Caki2 (cell line): ENCODE data around the gene PLA1A. TPM values are rescaled to one million over a fixed set of nuclear protein-coding genes. Genes with fewer than 3 reads are reported as not detected.
"Not testable (repeated sequence)": the region's sequence is repeated elsewhere in the genome, so short reads cannot be mapped to it uniquely, and the experiment has no call there.

Experiments used
- DNase-seq: peaks from one replicate; pipeline ENCODE4 v3.0.0-alpha.2; 2015; ENCODE audit warnings: low read depth
- in situ Hi-C: cut with HindIII; loops from 2 replicates; pipeline ENCODE4 v1.10.0; 2016; ENCODE audit warnings: low sequenced_read_pairs, low pct_unique_long_range_greater_than_20kb, mixed read lengths
- total RNA-seq: library from RNA; depleted of rRNA; stranded (reverse); fragments of >200 nt; shearing (Covaris generic); gene quantifications from 2 replicates; pipeline ENCODE4 v1.2.3, GENCODE V29; 2014; ENCODE audit warnings: low replicate concordance; rRNA removed

The PLA1A gene
- total RNA-seq = 10.6 and 17.7 TPM in 2 replicates

- DNase-seq = peak; percentile 59
- in situ Hi-C loops = no loop called here
These were observed at the start of gene PLA1A for GRCh38 chr3:119597548-119598288. Gene PLA1A (plus strand): TSS chr3:119597885. CDS start chr3:119597914, 29 bp downstream.

- in situ Hi-C loops = no loop called here
- no peak for DNase-seq
These were observed 49.3 kb upstream of the PLA1A start for GRCh38 chr3:119548341-119548740.

- DNase-seq = no peak
- in situ Hi-C loops = no loop called here
These were observed 47.3 kb upstream of the PLA1A start for GRCh38 chr3:119550192-119550910.

GRCh38 chr3:119551598-119551997, 46.1 kb upstream of the PLA1A start:
- in situ Hi-C loops = no loop called here
- DNase-seq = no peak

- DNase-seq, in situ Hi-C loops: not testable (repeated sequence)
These were observed 44.8 kb upstream of the PLA1A start for GRCh38 chr3:119552928-119553327.

- in situ Hi-C loops = no loop called here
- no peak for DNase-seq
These were observed 43.8 kb upstream of the PLA1A start for GRCh38 chr3:119553823-119554415.

GRCh38 chr3:119555309-119555735, 42.4 kb upstream of the PLA1A start:
- DNase-seq = no peak
- in situ Hi-C loops = no loop called here

GRCh38 chr3:119555929-119556328, 41.8 kb upstream of the PLA1A start:
- in situ Hi-C loops = no loop called here
- DNase-seq = no peak

GRCh38 chr3:119557192-119557876, 40.4 kb upstream of the PLA1A start:
- DNase-seq = no peak
- in situ Hi-C loops = no loop called here

GRCh38 chr3:119557877-119558269, 39.8 kb upstream of the PLA1A start:
- no peak for DNase-seq
- in situ Hi-C loops = no loop called here

GRCh38 chr3:119558626-119559317, 38.9 kb upstream of the PLA1A start:
- in situ Hi-C loops = no loop called here
- no peak for DNase-seq

GRCh38 chr3:119559441-119559963, 38.2 kb upstream of the PLA1A start, which contains the start of gene CD80:
Gene CD80 (minus strand): TSS chr3:119559614. CDS start chr3:119557728, 1,886 bp downstream.
- no peak for DNase-seq

GRCh38 chr3:119560160-119560559, 37.5 kb upstream of the PLA1A start:
- no peak for DNase-seq
- in situ Hi-C loops = no loop called here

More at GRCh38 chr3:119559441-119559963, 38.2 kb upstream of the PLA1A start, which contains the start of gene CD80:
- in situ Hi-C loops = no loop called here

- in situ Hi-C loops = no loop called here
- no peak for DNase-seq
These were observed 35.3 kb upstream of the PLA1A start for GRCh38 chr3:119562307-119562961.

GRCh38 chr3:119563334-119563733, 34.4 kb upstream of the PLA1A start:
- in situ Hi-C loops, DNase-seq: not testable (repeated sequence)

GRCh38 chr3:119569156-119569555, 28.5 kb upstream of the PLA1A start:
- no peak for DNase-seq

GRCh38 chr3:119570229-119570628, 27.5 kb upstream of the PLA1A start:
- DNase-seq = no peak
- in situ Hi-C loops = no loop called here

More at GRCh38 chr3:119569156-119569555, 28.5 kb upstream of the PLA1A start:
- in situ Hi-C loops = no loop called here
